SIG-M5 (cell line): Measurements from ENCODE around the gene GNG7.
A peak's percentile ranks its signal among the peaks of the same experiment; 100 is the strongest.

Source experiments
- DNase-seq: peaks from one replicate; lab custom pipeline; 2025; lab: John Stamatoyannopoulos, UW

GNG7 gene

DNA sequence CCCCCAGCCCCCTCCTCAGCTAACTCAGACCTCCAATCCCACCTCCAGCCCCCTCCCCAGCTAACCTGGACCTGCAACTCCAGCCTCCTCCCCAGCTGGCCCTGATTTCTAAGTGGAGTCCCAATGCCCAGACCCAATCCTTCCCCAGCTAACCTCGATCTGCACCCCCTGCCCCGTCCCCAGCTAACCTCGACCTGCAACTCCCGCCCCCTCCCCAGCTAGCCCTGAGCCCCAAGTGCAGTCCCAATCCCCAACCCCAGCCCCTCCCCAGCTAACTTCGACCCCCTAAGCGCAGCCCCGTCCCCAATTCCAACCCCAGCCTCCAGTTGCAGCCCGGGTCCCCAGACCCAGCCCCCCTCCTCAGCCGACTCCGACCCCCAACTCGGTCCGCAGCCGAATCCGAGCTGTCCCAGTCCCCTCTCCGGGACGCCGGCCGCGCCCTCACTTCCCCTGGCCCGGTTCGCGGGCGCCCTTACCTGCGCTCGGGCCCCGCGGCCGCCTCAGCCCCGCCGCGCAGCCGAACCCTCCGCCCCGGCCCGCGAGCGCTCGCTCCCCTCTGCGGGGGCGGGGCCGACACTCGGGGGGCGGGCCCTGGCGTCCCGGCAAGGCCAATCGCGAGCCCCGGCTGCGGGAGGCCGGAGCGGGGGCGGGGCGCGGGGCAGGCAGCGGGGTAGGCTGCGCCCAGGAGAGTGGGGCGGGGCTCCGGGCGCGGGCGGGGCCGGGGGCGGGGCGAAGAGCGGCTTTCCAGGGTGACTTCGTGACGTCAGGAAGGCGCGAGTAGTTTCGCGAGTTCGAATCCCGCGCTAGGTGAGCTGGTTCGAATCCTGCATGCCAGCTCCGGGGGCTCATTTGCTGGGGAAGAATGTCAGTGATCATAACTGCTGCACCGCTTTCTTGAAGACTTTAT lies at the start of gene GNG7:
Gene GNG7, minus strand, starts transcription at position 525 of the 907 bp plus-strand sequence. CDS start 182,006 bp downstream, outside the sequence.
- DNase-seq, result no peak

DNA sequence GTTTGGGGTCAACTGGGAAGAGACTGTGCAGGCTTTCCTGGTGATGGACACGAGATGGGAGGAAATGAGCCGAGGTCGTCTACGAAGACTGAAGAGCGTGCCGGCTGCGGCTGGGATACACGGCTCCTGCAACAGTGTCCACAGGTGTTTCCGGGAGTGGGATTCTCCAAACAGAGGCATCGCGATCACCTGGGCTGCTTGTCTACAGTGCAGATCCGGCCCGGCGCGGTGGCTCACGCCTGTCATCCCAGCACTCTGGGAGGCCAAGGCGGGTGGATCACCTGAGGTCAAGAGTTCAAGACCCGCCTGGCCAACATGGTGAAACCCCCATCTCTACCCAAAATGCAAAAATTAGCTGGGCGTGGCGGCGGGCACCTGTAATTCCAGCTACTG lies 48.9 kb upstream of the GNG7 start:
- no peak for DNase-seq

DNA sequence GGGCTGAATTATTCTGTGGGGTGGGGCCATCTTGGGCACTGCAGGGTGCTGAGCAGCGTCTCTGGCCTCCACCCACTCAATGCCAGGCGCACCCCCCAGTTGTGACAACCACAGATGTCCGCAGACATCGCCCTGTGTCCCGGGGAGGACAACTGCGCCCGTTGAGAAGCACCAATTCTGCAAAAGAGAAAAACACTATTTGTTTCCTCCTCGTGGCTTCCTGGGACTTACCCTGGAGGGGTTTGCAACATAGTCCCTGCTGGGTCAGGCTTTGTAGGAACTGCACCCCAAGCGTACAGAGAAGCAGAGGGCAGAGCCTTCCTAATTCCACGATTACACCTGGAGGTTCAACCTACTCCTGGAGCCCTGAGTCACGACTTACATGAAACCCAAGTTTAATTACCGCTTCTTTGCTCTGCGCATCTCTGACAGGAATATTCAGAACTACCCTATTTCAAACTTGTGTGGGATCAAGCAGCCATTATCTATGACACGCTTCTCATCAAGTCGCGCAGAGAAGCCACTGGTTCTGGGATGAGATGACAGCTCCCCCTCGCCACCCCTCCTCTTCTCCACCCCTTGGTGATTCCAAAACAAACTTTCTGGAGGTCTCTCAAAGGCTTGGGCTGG lies 48.4 kb upstream of the GNG7 start:
- no peak for DNase-seq

DNA sequence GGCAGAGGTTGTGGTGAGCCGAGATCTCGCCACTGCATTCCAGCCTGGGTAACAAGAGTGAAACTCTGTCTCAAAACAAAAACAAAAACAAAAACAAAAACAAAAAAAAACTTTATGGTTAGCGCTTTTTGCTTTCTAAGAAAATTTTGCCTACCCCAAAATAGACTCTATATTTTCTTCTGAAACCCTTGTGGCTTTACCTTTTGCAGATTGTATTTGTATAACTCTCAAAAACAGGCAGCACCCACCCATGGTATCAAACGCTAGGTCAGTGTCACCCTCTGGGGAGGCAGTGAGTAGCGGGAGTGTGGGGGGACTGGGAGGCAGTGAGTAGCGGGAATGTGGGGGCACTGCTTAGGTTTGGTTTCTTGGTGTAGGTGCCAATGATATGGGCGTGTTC lies 44.9 kb upstream of the GNG7 start:
- DNase-seq, result no peak

DNA sequence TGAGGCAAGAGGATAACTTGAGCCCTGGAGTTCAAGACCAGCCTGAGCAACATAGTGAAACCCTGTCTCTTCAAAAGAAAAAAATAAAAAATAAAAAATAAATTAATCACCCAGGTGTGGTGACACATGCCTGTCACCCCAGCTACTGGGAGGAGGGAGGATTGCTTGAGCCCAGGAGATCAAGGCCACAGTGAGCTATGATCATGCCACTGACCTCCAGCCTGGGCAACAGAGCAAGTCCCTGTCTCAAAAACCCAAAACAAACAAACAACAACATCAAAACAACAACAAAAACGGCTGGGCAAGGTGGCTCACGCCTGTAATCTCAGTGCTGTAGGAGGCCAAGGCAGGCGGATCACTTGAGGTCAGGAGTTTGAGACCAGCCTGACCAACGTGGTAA lies 41.6 kb upstream of the GNG7 start:
- no peak for DNase-seq

DNA sequence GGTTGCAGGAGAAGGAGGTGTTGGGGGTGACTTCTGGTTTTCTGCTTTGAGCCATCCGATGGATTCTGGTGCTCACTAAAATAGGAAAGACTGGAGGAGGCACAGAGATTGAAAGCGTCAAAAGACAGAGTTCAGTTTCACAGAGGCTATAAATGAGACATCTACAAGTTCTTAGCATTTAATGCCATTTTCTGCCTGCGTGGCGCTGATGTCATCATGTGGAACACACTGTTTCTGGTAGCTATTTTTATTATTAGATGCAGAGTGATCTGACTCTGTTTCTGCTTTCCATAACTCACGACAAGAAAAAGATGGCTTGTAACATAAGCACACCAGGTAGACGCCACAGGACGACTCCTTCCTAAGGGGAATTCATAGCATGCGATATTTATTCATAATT lies 40.6 kb upstream of the GNG7 start:
- no peak for DNase-seq

DNA sequence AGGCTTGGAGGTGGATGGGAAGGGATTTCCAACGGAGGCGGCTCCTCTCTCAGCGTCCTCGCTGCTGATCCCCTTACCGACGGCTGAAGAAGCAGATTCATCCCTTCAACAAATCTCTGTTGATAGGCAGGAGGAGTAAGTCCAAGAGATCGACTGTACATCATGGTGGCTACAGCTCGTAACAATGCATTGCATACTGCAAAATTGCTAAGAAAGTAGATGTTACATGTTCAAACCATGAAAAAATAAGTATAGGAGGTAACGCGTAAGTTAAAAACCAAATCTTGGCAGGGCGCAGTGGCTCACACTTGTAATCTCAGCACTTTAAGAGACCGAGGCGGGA lies 37.8 kb upstream of the GNG7 start:
- DNase-seq, result no peak

DNA sequence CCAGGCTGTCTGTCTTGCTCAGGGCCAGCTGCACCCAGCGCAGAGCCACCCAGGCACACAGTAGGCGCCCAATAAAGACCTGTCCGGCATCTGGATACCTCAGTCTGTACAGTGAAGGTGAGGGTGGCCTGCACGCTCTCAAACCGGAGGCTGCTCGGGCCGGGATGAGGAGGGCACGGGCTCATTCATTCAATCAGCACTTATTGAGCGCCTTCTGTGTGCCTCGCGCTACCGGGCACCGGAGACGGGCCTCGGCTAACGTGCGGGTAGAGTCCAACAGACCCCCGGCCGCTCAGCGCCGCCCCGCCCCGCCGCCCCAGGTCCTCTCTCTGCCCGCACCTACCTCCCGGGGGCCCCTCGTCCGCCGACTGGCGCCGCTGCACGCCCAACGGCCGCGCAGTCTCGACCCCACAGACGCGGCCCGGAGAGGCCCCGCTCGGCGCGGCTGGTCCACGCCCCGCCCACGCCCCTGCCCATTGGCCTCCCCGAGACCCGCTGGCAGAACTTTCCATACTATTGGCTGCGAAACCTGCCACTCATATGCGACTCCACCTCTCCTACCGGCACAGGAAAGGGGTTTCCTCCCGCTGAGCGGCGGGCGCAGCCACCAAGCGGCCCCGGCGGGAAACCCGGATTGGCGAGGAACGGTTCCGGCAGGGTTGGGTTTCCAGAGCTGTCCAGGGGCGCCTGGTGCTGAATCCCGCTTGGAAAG lies 37.3 kb upstream of the GNG7 start, which contains the start of gene SLC39A3:
Gene SLC39A3, minus strand, starts transcription at position 416 of the 712 bp plus-strand sequence. CDS start 2,760 bp downstream, outside the sequence.
- DNase-seq, result peak; percentile 68

DNA sequence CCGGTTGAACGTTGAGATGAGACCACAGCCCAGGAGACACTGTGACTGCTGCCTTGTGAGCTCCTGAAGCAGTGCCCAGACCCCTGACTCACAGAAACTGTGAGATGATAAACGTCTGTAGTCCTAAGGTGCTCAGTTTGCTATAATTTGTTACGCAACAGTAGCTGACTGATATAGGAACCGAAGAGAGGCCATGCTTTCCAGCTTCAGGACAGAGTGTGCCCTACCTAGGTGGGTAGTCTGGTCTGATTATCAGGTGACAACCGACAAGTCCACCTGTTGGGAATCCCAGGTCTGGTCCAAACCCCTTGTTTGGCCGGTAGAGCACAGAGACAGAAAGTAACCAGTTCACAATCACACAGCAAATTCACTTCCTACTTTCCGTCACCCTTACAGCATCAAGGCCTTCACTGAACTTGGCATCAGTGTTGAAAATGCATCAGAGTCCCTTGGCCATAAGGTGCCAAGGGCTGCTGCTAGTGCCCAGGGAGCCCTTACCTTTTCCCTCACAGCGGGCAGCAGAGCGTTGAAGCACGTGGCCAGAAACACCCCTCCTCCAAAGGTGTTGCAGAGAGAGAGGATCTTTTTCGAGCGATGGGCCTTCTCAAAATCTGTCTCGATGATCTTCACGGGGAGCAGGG lies 34.2 kb upstream of the GNG7 start:
- no peak for DNase-seq

DNA sequence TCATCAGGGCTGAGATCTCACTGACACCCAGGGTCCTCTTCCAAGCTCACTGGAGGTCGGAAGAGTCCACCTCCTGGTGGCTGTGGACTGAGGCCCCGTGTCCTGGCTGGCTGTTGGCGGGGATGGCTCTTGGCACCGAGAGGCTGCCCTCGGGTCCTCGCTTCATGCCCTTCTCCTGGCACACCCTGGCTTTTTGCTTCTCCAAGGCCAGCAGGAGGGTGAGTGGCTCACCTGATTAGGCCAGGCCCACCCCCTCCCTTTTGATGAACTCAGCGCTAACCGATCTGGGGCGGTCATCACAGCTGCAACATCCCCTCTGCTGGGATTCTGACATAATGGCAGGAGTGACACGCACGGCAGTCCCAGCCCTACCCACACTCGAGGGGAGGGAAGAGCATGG lies 32.9 kb upstream of the GNG7 start:
- DNase-seq, result no peak

DNA sequence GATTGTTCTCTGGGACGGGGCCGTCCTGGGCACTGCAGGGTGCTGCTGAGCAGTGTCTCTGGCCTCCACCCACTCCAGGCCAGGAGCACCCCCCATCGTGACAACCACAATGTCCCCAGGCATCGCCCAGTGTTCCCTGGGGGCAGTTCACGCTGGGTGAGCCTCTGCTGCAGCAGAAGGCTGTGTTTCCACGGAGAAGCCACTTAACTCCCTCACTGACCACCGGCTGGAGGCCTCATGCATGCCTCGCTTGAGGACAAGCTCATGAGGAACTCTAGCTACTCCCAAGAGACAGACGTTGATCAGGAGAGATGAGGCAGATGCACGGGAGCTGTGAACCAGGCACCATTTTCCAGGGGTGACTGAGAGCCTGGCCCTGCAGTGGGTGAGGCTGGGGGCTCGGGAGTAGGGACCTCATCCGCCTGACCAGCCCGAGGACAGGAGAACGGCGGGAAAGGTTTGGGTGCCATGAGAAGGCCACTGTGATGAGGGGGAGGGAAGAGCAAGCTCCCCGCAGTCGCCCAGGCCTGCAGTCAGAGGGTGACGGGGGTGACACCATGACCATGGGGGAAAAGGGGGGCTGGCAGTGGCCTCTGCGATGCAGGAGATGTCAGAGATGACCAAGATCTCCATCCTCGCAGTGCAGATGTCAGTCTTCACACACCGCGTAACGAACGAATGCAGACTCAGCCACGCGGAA lies 32.2 kb upstream of the GNG7 start:
- DNase-seq, result no peak

DNA sequence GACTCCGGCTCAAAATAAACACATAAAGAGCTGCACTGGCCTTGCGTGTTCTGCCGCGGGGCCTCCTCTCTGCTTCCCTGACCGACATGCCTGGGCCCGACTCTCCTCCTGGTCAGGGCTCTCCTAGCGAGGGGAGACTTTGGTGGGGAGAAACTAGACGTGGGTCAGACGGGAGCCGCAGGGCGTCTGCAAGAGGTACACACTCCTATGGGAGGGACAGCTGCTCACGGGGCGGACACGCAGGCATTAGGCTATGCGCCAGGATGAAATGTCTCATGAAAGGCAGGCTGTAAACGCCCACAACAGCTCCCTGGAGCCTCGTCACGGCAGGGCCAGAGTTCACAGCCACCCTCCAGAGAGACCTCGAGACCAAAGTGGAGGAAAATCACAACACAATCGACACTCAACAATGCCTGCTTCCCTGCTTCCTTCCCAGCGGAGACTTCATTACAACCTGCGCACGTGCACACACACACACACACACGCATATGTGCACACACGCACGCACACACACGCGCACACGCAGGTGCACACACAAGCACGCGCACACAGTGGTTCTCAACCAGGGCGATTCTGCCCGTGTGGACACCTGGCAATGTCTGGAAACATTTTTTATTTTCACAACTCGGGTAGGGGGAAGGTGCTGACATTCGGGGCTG lies 31.6 kb upstream of the GNG7 start:
- no peak for DNase-seq

DNA sequence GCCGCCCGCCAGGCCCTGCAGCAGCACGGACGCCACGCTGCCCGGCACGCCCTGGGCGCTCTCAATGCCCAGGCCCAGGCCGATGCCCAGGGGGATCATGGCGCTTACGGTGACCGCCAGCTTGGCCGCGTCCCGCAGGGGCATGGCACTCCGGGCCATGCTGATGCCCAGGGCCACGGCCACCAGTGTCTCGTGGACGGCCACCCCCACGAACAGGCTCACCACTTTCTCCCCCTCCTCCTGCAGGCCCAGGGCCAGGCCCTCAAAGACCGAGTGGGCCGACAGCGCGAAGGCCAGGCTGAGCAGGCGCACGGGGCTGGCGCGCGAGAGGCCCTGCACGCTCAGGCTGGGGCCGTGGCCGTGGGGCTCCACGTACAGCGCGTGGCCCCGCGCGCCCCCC lies 30.4 kb upstream of the GNG7 start:
- no peak for DNase-seq

DNA sequence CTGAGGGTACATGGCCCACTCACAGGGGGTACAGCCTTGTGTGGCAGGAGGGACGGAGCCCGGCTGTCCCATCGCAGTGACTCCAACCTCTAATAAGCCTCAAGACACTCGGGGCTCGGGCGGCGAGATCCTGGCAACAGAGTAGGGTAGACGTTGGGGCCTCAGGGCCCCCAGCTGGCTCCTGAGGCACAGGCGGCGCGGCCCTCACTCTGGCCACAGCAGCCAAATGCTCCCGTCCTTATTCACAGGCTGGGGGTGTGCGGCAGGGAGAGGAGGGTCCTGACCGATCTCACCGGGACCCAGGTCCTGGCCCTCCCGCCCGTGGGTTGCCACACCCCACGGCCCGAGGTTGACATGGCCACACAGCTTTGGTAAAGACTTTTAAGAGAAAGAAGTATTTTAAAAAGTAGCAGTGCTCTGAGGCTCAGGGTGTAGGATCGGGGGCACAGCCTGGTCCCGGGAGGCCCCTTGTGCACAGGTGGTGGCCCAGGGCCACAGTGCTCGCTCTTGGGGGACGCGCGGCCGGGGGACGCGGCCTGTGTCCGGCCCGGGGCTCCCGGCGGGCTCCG lies 29.7 kb upstream of the GNG7 start:
- no peak for DNase-seq

DNA sequence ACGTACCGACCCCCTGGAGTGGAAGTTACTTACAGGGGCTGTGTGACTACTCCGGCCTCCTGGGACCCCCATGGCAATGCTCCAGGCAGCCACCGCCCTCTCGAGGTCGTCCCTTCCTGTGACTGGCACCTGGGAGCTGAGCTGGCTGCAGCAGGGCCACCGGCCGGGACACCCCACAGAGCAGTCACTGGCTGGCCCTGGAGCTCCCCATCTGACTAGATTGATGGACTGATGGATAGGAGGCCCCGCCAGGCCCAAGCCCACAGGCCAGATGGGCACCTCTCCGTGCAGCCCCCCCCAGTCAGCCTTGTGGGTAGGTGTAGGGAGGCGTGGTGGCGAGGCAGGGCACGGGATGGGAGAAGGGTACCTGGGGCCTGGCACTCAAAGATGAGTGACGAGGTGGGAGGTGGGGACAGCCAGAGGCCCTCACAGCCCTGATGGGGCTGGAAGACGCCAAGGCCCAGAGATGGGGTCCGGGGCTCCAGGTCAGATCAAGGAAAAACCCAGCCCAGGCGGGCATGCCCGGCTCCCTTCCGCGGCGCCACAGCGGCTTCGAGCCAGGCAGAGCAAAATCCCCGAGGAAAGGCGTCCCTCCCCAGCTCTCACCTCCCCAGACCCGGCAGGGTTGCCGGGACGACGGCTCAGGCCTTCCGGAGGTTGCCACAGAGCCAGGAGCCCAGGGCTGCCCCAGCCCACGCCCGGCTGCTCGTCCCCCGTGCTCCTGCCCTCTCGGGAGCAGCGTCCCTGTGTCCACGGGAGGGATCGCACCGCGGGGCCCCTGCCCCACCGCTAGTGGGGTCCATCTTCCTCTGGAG lies 28.9 kb upstream of the GNG7 start:
- no peak for DNase-seq

DNA sequence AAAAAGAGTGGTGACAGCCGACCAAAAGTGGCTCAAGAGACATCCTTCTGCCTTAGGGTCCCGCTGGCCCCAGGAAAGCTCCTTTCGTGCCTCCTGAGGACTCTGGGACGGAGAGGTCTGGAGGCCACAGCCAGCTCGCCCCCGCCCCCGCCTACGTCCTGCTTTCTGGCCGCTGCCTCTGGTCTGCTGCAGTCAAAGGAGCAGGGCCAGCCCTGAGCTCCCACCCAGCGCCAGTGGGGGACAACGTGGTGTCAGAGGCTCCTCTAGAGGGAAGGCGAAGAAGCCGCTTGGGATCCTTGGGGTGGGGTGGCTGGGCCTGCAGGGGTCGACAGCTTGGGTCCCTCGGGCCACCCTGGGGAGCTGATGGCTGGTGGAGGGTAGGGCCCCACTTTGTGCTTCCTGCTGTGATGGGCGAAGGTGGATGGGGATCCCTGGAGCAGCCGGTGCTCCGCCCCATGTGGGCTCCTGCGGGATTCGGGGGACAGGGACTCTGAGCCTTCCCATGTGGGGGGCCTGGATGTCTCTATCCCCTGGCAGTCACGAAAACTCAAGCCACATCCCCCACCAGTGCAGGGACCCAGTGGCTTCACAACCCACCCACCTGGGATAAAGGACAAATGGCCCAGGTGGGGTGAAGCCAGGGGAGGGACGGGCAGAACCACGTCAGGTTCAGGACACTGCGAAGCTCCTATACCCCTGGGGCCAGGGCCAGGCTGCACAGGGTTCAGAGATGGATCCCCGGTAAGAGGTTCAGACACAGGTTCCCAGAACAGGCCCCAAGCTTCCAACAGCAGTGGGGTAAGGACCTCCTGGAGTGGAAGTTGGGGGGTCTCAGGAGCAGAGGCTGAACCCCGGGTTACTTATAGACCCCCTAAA lies 27.7 kb upstream of the GNG7 start:
- DNase-seq, result no peak

DNA sequence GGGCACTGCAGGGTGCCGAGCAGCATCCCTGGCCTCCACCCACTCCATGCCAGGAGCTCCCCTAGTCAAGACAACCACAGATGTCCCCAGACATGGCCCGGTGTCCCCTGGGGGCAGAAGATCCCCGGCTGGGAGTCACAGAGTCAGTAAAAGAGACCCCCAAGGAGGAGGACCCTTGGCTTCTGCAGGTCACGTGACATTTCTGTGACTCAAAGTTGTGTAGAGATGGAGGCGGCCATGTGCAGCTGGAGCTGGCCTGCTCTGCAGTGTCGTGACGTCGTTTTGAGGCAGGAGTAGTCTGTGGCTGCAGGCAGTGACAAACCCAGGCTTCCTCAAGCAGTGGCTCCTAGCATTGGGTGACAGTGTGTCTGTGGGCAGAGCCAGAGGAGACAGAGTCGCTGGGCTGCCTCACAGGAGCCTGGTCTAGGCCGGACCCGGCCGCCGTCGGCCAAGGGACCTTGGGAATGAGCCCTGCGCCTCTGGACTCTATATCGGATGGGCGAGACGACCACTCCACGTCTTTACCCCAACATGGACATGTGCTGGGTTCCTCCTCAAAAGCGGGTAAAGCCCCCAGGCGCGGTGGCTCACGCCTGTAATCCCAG lies 26.4 kb upstream of the GNG7 start:
- no peak for DNase-seq

DNA sequence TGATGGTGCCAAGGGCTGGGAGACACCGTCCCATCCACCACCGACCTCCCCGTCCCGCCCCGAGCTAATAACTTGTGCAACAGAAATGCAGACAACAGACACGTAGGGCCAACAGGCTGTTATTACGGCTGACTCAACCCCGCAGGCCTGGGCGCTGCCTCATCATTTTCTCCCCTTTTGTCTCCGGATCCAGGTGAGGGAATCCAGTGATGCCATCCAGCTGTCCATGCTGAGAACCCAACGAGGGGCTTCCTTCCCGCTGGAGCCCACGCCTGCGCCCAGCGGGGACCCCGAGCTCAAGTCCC lies 25.1 kb upstream of the GNG7 start:
- DNase-seq, result no peak
